ENCODE measurements around the gene SERINC3. TPM values are rescaled to one million over a fixed set of nuclear protein-coding genes. Genes with fewer than 3 reads are reported as not detected.

The SERINC3 gene
- total and polyA plus RNA-seq, 12 donors, result 38.9 to 116 (median 97.4) TPM

DNA sequence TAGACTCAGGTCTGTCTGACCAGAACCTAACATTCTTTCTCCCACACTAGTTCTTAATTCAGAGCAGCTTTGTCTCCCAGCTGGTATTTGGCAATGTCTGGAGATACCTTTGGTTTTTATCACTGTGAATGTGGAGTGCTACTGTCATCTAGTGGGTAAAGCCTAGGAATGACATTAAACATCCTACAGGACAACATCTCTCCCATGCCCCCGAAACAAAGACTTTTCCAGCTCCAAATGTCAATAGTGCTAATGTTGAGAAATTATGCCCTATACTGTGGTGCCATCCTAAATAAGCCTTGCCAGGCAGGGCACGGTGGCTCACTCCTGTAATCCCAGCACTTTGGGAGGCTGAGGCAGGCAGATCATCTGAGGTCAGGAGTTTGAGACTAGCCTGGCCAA, 50.4 kb downstream of the SERINC3 start:
- Histone ChIP-seq H3K36me3 (no peaks in the 10 kb centered on the region), H3K27ac (no peak overlapping the region), H3K4me3 (no peak overlapping the region), H3K27me3 (no peaks in the 10 kb centered on the region), H3K9me3 (no peaks in the 10 kb centered on the region), H3K4me1 (peaks cover 2 to 17% (median 11%) of the 10 kb centered on the region in 9 donors)
- peak in 7 of 9 donors; percentile 19 to 54 (median 44) for TF ChIP-seq CTCF (IDR thresholded peaks at IDR 0.05)
- no peak for ATAC-seq
- 48 to 53% methylated on average over 2 of the region's 2 CpGs for WGBS, 2 donors
- no peak for DNase-seq
- intact Hi-C loops (cut with DNase I), result loop anchor here in 3 of 10 donors (5.0 to 10.0 kb wide), 4 partner anchors 141 to 257 kb away; partner anchors contain the start of genes FITM2 (in 1 of the 3) and OSER1 (in 1 of the 3)

DNA sequence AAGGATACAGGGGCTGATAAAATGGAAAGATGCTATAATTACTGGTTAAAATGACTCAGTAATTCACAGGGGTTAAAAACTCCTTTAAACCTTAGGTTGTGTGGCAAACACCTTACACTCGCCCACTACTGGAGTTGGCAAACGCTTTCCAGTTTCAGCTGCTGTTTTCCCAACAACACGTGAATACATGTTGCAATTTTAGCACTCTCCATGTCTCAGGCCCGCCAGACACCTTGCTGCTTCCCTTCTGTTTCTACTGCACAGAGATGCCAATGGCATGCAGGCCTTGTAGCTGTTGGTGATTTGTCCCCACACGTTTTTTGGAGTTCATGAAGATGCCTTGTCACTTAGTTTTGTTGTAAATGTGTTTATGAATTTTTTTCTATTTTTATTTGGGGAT, 51.5 kb downstream of the SERINC3 start:
- WGBS, 2 donors, result 72 to 75% methylated on average over 5 of the region's 5 CpGs
- no peak overlapping the region for H3K4me3 ChIP-seq
- TF ChIP-seq CTCF (IDR thresholded peaks at IDR 0.05), result no peak
- H3K36me3 ChIP-seq, result no peaks in the 10 kb centered on the region
- ATAC-seq, result no peak
- no peaks in the 10 kb centered on the region for H3K9me3 ChIP-seq
- intact Hi-C loops (cut with DNase I), result loop anchor here in 3 of 10 donors (5.0 to 10.0 kb wide), 4 partner anchors 142 to 256 kb away; partner anchors contain the start of genes FITM2 (in 1 of the 3) and OSER1 (in 1 of the 3)
- H3K27ac ChIP-seq, result no peak overlapping the region
- no peak for DNase-seq
- peaks cover 0 to 10% (median 3%) of the 10 kb centered on the region in 9 donors for H3K4me1 ChIP-seq
- no peaks in the 10 kb centered on the region for H3K27me3 ChIP-seq

DNA sequence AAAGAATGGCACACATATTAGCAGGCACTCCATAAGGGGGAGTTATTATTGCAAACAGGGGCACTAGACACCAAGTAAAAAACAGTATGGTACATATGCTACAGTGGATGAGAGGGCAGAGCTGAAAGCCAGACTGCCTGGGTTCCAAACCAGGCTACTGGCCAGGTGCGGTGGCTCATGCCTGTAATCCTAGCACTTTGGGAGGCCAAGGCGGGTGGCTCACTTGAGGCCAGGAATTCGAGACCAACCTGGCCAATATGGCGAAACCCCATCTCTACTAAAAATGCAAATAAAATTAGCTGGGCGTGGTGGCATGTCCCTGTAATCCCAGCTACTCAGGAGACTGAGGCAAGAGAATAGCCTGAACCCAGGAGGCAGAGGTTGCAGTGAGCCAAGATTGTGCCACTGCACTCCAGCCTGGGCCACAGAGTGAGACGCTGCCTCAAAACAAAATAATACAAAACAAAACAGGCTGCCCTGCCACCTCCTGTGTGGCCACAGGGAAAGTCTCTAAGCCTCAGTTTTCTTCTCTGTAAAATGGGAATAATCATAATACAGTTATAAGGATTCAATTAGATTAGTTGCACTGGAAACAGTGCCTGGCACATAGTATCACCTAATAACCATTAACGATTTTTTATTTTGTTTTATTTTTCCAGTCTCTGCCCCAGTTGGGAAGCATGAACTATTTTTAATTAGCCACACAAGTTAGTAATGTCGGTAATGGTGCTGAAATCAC, 53.7 kb downstream of the SERINC3 start:
- TF ChIP-seq CTCF (IDR thresholded peaks at IDR 0.05), result no peak
- no peak for DNase-seq
- H3K4me1 ChIP-seq, result peaks cover 0 to 7% (median 0%) of the 10 kb centered on the region in 9 donors
- H3K36me3 ChIP-seq, result no peaks in the 10 kb centered on the region
- 95% methylated on average over 8 of the region's 8 CpGs for WGBS, 2 donors
- H3K27ac ChIP-seq, result peak overlapping the region in 2 of 10 donors; percentile 2 to 27
- H3K27me3 ChIP-seq, result no peaks in the 10 kb centered on the region
- H3K4me3 ChIP-seq, result no peak overlapping the region
- intact Hi-C loops (cut with DNase I), result loop anchor here in 5 of 10 donors (5.0 to 10.0 kb wide), 6 partner anchors 71 to 253 kb away; partner anchors contain the start of genes OSER1 (in 2 of the 5) and FITM2 (in 1 of the 5)
- no peak for ATAC-seq
- H3K9me3 ChIP-seq, result no peaks in the 10 kb centered on the region

- DNase-seq, result peak in 1 of 2 donors; percentile 46
- Histone ChIP-seq H3K9me3 (no peaks in the 10 kb centered on the region), H3K27ac (no peak overlapping the region), H3K27me3 (no peaks in the 10 kb centered on the region), H3K4me3 (no peak overlapping the region), H3K36me3 (no peaks in the 10 kb centered on the region), H3K4me1 (peaks cover 0 to 7% (median 0%) of the 10 kb centered on the region in 9 donors)
- WGBS, 2 donors, result 66 to 76% methylated on average over 12 of the region's 12 CpGs
- TF ChIP-seq CTCF (IDR thresholded peaks at IDR 0.05), result no peak
- ATAC-seq, result peak in 5 of 8 donors; percentile 23 to 88 (median 71)
- intact Hi-C loops (cut with DNase I), result loop anchor here in 5 of 10 donors (5.0 to 10.0 kb wide), 6 partner anchors 70 to 253 kb away; partner anchors contain the start of genes OSER1 (in 2 of the 5) and FITM2 (in 1 of the 5)
Observed at GRCh38 chr20:44467289-44467883, 54.5 kb downstream of the SERINC3 start.

Measured in heart right ventricle (tissue), 16 donors.